Measurements from ENCODE around the gene OS9.

Gene OS9

DNA sequence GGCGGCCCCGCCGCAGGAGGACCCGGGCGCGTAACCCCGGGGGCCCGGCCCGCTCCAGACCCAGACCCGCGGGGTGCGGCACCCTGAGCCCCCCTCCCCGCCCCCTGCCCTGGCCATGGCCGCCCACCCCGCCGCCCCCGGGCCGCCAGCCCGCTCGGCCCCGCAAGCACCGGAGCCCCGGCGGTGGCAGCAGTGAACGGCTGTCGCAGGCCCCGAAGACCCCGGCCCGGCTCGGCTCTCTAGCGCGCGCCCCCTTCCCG lies 61.2 kb downstream of the OS9 start:
- TF ChIP-seq, protein P1, sequence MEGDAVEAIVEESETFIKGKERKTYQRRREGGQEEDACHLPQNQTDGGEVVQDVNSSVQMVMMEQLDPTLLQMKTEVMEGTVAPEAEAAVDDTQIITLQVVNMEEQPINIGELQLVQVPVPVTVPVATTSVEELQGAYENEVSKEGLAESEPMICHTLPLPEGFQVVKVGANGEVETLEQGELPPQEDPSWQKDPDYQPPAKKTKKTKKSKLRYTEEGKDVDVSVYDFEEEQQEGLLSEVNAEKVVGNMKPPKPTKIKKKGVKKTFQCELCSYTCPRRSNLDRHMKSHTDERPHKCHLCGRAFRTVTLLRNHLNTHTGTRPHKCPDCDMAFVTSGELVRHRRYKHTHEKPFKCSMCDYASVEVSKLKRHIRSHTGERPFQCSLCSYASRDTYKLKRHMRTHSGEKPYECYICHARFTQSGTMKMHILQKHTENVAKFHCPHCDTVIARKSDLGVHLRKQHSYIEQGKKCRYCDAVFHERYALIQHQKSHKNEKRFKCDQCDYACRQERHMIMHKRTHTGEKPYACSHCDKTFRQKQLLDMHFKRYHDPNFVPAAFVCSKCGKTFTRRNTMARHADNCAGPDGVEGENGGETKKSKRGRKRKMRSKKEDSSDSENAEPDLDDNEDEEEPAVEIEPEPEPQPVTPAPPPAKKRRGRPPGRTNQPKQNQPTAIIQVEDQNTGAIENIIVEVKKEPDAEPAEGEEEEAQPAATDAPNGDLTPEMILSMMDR (conservative IDR thresholded peaks at IDR 0.05) = no peak
- TF ChIP-seq ZFX (IDR thresholded peaks at IDR 0.05) = no peak
- H3K27ac ChIP-seq = peak overlapping the region; percentile 34; the same call in 1 of the 2 replicates

DNA sequence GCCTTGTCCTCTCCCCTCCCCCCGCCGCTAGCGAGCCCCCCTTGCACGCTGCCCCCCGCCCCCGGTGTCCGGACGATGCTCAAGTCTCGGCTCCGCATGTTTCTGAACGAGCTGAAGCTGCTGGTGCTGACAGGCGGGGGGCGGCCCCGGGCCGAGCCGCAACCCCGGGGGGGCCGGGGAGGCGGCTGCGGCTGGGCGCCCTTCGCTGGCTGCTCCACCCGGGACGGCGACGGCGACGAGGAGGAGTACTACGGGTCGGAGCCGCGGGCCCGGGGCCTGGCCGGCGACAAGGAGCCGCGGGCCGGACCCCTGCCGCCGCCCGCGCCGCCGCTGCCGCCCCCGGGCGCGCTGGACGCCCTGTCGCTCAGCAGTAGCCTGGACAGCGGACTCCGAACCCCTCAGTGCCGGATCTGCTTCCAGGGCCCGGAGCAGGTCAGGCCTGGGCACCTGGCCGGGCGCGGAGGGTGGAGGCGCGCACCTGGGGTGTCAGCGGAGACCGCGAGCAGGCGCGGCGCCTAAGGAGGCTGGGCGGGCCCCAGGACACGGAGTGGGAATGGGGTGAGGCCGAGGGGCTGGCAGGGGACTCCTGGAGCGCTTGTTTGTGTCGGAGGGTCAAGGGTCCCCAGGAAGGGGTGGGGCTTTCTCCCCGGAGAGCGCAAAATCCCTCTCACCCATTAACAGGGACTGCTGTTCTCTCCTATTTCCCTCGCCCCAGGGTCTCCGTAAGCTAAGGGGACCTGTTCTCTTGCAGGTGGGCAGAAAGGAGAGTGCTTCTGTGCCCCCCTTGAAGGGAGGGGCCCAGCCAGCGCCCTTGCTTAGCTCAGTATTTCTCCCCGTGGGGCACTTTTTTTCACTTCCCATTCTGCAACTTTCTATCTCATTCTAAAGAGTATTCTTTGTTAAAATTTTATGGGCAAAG lies 61.8 kb downstream of the OS9 start:
- TF ChIP-seq, protein P1 (conservative IDR thresholded peaks at IDR 0.05) = no peak
- peak; percentile 29; the same call in 1 of the 2 replicates for TF ChIP-seq ZFX (IDR thresholded peaks at IDR 0.05)
- H3K27ac ChIP-seq = peak overlapping the region; percentile 34; the same call in 1 of the 2 replicates

DNA sequence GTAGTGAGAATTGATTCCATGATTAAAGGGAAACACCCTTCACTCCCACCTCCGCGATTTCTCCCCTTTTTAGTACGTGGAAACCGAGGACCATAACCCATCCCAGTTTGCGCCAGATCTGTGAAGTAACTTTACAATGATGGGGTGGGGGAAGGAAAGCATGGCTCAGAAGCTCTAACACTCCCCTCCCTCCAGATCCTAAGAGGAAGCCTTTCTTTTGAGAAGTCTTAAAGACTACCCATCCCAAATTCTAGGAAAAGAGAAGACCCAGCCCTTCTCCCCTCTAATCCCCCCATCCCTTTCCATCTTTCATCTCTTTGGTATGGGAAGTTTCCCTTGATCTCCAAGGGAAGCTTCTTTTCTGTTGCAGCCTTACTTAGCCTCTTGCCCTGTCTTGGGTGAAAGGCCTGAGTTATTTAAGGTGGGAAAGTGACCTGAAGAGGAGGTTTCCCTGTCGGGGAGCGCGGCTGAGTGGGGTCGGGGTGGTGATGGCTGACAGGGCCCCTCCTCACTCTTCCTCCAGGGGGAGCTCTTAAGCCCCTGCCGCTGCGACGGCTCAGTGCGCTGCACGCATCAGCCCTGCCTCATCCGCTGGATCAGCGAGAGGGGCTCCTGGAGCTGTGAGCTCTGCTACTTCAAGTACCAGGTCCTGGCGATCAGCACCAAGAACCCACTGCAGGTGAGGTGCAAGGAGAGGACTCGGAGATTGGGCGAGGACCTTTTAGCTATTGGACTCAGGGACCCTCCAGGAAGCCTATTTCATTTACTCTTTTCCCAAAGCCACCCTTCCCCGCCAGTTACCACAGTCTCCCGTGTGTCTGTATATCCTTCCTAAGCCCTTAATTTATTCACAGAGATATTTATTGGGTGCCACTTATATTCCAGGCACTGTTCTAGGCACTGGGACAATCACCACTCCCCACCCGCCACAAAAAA lies 62.7 kb downstream of the OS9 start:
- no peak overlapping the region for H3K27ac ChIP-seq
- TF ChIP-seq, protein P1 (conservative IDR thresholded peaks at IDR 0.05) = peak; percentile 61
- TF ChIP-seq ZFX (IDR thresholded peaks at IDR 0.05) = no peak

DNA sequence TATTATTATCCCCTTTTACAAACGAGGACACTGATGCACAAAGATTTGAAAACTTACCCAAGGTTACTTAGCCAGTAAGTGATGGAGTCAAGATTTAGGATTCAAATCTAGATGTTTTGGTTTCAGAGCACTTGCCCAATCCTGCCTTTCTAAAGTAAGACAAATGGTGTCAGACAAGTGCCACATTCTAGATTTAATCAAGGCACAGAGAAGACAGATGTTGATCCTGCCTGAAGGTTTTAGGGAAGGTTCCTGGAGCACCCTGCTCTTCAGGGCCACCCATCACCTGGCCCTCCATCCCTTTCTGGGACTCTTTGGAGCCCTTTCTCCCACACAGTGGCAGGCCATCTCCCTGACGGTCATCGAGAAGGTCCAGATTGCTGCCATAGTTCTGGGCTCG lies 63.8 kb downstream of the OS9 start:
- H3K27ac ChIP-seq = no peak overlapping the region
- TF ChIP-seq ZFX (IDR thresholded peaks at IDR 0.05) = no peak
- TF ChIP-seq, protein P1 (conservative IDR thresholded peaks at IDR 0.05) = no peak

DNA sequence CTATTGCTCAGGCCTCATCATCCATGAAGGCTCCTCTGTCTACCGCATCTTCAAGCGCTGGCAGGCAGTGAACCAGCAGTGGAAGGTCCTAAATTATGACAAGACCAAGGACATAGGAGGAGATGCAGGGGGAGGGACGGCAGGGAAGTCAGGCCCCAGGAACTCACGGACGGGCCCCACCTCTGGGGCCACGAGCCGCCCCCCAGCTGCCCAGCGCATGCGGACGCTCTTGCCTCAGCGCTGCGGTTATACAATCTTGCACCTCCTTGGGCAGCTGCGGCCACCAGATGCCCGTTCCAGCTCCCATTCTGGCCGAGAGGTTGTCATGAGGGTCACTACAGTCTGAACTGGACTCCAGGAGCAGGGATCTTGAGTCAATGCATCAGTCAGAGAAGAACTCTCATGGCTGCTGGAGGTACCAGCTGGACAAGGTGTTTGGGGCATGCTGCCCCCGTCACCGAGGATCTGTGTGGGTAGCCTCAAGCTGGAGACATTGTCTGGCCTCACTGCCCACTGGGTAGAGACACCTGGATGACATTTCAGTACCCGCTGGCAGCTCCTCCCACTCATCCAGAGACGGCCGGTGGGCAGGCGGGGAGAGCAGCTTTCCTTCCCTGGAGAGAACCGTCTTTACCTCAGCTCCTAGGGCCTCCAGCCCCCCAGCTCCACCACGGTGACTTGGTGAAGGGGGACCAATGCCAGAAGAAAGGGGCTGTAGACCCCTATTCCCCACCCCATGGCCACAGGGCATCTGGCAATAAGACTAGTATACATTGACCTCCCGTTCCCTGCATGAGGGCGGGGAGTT lies 64.8 kb downstream of the OS9 start:
- H3K27ac ChIP-seq = no peak overlapping the region
- TF ChIP-seq, protein P1 (conservative IDR thresholded peaks at IDR 0.05) = no peak
- no peak for TF ChIP-seq ZFX (IDR thresholded peaks at IDR 0.05)

DNA sequence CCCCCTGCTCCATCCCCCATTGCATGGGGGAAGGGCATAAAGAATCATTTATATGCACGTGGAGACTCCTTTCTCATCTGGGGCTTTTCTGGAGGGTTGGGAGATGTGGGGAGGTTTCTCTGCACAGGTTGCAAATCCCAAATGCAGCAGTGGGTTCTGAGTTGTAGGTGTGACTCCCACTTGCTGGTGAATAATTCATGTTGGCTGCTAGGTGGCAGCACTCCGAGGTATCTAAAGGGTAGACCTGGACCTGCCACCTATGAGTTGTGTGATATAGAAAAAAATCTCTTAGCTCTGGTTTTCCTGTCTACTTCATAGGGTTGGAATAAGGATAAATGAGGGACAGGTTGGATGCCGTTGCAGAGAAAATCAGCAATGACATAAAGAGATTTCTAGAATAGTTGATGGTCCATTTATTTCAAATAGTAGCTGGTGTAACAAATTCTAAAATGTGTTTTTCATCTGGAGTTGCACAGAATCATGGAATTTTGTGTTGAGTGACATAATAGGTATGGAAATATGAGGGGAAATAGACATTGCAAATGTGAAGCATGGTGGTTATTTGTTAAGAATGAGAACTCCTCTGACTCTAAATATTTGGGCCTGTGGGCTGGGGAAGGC lies 65.5 kb downstream of the OS9 start:
- no peak for TF ChIP-seq ZFX (IDR thresholded peaks at IDR 0.05)
- TF ChIP-seq, protein P1 (conservative IDR thresholded peaks at IDR 0.05) = peak; percentile 81

More for the DNA sequence above, 65.5 kb downstream of the OS9 start:
- no peak overlapping the region for H3K27ac ChIP-seq
